Sigmoid colon (tissue), 4 donors: Measurements from ENCODE around the gene SAP30BP.

Experiments
- EP300 ChIP-seq, 4 donors: sonication (generic); formaldehyde crosslinking; IDR thresholded peaks; one replicate each; pipeline ENCODE4 v1.6.1; 2017; ENCODE audit warnings: antibody characterized with exemption in 4 of 4
- POLR2AphosphoS5 ChIP-seq, 4 donors: sonication (generic); formaldehyde crosslinking; IDR thresholded peaks; one replicate each; pipeline ENCODE4 v1.6.1; 2017; ENCODE audit warnings: antibody characterized with exemption in 4 of 4
- TF ChIP-seq, protein P1 (sequence below), 4 experiments: fragments of 450-650 bp in 3 of 4; fragments of 200-600 bp in 1 of 4; IDR thresholded peaks; one replicate each; pipeline ENCODE4 v1.5.1; 2016 to 2019; ENCODE audit warnings: antibody characterized with exemption in 4 of 4, mild to moderate bottlenecking in 3 of 4, moderate library complexity in 2 of 4

DNA sequence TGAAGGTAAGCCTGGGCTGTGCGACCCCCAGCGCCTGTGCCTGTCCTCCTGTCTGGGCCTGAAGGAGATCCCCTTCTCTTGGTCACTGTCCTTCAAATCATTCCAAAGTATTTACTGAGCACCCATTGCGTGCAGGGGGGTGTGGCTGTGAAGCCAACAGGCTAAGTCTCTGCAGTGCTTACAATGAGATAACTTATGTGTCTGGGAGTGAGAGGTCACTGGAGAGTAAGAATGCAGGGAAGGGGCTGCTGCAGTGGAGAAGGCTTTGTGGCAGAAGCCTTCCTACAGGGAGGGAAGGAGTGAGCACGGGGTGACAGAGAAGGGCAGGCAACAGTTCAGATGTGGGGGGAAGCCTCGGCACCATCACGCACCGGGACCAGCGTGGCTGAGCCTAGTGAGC is 45.1 kb upstream of the SAP30BP start:
- TF ChIP-seq, protein P1, sequence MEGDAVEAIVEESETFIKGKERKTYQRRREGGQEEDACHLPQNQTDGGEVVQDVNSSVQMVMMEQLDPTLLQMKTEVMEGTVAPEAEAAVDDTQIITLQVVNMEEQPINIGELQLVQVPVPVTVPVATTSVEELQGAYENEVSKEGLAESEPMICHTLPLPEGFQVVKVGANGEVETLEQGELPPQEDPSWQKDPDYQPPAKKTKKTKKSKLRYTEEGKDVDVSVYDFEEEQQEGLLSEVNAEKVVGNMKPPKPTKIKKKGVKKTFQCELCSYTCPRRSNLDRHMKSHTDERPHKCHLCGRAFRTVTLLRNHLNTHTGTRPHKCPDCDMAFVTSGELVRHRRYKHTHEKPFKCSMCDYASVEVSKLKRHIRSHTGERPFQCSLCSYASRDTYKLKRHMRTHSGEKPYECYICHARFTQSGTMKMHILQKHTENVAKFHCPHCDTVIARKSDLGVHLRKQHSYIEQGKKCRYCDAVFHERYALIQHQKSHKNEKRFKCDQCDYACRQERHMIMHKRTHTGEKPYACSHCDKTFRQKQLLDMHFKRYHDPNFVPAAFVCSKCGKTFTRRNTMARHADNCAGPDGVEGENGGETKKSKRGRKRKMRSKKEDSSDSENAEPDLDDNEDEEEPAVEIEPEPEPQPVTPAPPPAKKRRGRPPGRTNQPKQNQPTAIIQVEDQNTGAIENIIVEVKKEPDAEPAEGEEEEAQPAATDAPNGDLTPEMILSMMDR (IDR thresholded peaks at IDR 0.05): no peak
- no peak for TF ChIP-seq POLR2AphosphoS5 (IDR thresholded peaks at IDR 0.05)
- TF ChIP-seq EP300 (IDR thresholded peaks at IDR 0.05): no peak
